NCI-H1930 (cell line): Measurements from ENCODE around the gene GPR152.
"Not testable (repeated sequence)": the region's sequence is repeated elsewhere in the genome, so short reads cannot be mapped to it uniquely, and the experiment has no call there.

ENCODE experiments used
- DNase-seq, 2 experiments: peaks; one replicate each; lab custom pipeline; 2025; lab: John Stamatoyannopoulos, UW

The GPR152 gene

DNA sequence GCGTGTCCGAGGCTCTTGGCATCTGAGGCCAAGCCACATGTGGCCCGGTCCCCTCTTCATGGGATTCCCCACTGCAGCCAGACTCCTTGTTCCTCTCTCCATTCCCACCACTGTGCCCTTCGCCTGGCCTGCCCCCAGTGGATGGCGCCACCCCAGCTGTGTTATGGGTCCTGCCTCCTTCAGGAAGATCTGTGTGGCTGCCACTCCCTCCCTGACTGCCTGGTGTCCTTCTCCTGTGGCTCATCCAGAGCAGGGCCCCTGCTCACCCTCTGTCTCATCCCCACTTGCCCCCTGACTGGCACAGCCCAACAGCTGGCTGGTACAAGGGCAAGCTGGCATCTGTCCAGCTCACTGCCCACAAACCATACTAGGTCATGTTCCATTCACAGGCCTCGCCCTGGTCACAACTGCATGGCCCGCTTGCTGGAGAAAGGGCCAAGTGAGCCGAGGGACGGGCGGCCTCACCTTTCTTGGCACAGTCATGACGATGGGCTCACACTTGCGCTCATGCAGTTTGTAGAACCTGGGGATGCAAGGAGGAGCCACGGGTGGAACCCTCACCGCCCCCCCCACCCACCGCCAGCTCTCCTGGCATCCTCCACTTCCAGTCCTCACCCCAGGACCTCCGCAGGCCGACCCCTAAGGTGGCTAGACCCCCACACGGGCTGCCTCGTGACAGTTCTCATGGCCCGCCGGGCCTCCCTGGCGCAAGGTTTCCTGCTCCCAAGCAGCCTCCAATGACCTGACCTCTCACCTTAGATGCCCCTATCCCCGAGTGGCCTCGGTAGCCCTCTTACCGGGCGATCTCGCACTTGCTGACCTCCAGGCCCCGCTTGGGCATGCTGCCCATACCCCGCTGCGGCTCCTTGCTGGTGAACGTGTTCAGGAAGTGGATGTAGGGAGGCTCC, 13.0 kb downstream of the GPR152 start:
- peak in 1 of 2 experiments; percentile 2 for DNase-seq

DNA sequence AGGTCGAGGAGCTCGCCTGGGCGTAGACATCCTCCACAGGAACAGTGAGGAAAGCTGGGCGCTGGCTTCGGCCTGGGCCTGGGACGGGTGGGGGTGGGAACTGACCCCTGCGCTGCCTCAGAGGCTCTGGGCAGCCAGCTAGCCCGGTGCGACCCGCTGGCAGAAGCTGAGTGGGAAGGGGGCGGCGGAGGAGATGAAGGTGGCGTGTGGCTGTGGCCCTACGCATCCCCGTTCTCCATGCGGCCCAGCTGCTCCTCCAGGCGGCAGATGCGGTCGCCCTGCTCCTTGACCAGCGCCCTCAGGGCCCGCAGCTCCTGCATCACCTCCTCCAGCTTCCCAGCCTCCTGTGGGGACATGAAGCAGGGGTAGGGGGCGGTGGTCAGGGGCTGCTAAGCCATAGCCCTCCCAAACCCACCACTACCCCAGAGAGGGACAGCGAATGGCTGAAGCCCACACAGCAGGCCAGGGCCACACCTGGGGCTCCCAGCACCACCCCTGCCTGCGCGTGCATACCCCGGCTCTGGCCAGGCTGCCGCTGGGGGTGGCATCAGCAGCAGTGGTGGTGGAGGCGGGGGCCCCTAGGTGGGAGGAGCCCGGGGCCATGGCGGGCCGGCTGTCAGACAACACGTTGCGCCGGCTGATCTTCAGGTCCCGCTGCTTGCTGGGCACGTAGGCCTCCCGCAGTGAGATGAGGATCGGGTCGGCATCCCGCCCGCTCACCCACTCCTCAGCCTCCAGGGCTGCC, 14.2 kb downstream of the GPR152 start:
- DNase-seq: no peak

DNA sequence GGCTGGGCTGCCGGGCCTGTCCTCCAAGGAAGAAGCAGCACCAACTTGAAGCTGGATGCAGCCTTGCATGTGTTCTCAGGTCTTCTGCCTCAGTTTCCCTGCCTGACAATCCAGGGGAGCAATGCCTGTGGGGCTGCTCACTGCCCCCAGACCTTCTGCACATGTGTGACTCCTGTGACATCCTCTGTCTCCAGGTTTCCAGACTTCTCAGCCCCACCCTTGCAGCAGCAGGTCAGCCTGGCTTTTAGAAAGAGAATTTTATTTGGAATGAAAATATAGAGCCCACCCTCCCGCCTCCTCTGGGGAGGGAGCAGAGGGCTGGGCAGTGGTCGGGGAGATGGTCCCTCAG, 14.7 kb downstream of the GPR152 start:
- DNase-seq: no peak

DNA sequence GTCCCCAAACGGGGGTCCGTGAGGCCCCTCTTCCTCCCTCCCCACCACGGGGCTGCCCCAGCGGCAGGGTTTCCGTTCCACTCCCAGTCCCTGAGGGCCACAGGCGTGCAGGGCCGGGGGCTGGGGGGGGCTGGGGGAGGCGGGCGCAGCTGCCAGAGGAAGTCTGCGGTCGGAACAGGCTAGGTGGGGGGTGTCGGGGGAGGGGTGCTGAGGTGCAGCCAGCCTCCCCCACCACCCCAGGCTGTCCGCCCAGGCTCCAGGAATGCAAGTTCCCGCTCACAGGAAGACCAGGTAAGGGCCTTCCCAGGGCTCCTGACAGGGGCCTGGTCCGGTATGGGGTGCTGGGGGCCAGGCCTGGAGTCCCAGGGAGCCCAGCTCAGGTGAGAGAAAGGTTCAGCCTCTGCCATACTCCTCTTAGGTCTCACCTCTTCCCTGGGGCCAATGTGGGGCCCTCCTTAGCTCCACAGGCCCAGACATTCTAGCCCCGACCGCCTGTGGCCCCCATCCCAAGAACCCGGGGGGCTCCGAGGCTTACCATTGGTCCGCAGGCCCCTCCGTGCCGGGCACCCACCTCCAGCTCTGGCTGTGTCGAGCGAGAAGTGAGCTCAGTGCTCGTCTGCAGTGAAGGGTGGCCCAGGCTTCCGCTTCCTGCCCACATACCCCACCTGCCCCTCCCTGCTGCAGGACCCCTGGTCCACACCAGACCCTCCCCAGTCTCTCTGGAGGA, 15.3 kb downstream of the GPR152 start, which contains the start of gene PTPRCAP:
TSS of gene PTPRCAP (minus strand) at position 601 of the 727 bp plus-strand sequence. CDS start at position 538, 63 bp downstream.
- DNase-seq: no peak

DNA sequence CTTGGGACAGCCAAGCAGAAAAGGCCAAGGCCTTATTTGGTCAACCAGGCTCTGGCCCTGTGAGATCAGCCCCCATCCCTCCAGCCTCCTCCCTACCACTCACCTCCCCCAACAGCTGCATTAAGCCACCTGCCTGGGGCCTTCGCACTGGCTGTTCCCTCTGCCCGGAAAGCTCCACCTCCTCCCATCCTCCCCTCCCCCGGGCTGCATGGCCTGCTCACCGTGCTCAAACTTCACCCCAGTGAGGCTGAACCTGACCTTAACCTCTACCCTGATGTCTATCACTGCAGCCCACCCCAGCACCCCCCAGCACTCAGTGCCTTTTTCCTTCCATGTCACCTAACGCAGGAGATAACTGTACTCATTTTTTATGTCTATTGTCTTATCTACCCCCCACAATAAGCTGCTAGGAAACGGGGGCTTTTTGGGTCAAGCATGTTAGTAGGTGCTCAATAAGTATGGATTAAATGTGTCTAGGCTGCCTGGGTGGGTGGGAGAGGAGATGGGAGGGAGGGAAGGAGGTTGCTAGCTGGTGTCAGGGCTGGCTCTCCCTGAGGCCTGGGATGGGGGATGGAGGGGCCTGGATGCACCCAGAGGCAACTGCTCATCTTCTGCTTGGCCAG, 16.0 kb downstream of the GPR152 start:
- DNase-seq: no peak

DNA sequence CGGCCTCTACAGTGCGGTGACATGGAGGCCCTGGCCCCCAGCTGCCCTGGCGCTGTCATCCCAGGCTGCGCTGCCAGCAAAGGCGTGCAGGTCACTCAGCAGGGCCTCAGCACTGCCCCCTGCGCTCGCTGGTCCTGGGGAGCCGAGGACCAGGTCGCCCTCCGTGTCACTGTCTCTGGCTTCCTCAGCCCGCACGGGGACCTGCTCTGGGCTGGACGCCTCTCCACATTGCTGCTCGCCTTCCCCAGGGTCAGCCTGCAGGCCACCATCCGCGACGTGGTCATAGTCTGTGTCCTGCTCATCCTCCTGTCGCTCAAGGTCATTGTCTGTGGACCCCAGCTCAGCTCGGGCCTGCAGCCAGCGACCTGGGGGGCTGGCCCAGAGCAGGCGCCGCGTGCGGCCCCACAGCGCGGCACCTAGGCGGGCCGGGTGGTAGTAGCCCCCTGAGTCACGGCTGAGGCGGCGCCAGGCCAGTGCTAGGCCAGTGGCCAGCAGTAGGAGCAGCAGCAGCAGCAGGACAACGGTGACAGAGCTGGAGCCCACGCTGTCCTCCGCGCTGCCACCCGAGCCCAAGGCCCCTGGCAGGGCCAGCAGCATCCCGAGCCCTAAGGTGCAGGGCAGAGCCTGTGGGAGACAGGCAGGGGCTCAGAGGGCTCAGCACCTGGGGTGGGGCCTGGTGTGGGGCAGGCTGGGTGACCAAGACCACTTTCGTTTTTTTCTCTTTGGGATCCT, 16.6 kb downstream of the GPR152 start:
- DNase-seq: no peak

DNA sequence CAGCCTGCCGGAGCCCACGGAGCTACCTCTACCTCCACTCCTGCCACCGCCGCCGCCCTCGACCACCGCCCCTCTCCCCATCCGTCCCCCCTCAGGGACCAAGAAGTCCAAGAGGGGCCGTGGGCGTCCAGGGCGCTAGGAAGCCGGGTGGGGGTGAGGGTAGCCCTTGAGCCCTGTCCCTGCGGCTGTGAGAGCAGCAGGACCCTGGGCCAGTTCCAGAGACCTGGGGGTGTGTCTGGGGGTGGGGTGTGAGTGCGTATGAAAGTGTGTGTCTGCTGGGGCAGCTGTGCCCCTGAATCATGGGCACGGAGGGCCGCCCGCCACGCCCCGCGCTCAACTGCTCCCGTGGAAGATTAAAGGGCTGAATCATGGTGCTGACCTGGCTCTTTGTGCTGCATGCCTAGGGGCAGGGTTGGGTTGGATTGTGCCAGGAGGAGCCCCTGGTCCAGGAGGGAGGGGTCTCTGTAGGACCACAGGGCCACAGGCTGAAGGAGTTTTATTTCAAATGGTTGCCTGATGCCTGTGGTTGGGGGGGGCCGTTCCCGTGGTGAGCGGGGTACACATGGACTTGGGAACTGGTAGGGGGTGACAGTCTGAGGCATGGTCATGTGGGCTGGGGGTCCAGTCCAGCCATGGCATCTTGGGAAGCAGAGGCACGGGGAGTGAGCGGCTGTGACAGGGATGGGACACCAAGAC, 17.4 kb downstream of the GPR152 start:
- DNase-seq: no peak

DNA sequence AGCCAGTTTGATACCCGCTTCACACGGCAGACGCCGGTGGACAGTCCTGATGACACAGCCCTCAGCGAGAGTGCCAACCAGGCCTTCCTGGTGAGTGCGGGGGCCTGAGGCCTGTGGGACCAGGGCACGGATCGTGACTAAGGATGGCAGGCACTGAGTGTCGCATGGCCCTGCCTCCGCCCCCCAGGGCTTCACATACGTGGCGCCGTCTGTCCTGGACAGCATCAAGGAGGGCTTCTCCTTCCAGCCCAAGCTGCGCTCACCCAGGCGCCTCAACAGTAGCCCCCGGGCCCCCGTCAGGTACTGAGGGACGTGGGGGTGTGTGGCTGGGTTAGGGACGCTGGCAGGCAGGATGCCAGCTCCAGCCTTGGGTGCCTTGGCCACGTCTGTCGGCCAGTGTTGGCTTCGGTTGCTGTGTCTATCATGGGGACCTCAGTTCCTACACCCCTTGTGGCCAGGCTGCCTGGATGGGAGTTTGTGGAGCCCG, 18.1 kb downstream of the GPR152 start:
- DNase-seq: no peak

DNA sequence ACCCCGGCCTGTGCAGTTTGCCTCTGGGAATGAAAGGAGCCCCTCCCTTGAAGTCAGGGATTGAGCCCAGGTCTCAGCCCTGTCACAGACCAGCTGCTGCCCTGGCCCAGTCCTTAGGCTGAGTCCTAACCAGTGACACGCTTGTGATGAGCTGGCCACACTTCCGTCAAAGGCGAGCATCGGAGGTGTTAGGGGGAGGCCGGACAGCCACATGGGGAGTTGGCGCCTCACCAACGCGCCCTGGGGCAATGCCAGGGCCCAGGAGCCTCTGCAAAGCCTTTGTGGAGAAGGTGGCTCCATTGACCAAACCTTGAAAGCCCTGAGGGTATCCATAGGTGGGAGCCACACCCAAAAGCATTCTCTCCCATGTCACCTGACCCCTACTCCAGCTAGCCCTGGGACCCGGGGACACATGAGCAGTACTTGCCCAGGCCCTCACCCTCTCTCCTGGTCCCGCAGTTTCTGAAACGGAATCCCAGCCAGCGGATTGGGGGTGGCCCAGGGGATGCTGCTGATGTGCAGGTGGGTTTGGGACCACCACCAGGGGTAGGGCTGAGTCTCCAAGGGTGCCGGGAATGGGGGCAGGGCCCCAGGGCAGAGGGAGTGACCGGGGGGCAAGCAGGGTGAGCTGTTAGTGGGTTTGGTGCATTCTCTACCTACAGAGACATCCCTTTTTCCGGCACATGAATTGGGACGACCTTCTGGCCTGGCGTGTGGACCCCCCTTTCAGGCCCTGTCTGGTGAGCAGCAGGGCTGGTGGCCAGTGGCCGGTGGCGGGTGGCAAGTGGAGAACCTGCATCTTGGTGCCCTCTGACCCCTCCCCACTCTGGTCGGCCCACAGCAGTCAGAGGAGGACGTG, 18.8 kb downstream of the GPR152 start:
- DNase-seq: no peak

DNA sequence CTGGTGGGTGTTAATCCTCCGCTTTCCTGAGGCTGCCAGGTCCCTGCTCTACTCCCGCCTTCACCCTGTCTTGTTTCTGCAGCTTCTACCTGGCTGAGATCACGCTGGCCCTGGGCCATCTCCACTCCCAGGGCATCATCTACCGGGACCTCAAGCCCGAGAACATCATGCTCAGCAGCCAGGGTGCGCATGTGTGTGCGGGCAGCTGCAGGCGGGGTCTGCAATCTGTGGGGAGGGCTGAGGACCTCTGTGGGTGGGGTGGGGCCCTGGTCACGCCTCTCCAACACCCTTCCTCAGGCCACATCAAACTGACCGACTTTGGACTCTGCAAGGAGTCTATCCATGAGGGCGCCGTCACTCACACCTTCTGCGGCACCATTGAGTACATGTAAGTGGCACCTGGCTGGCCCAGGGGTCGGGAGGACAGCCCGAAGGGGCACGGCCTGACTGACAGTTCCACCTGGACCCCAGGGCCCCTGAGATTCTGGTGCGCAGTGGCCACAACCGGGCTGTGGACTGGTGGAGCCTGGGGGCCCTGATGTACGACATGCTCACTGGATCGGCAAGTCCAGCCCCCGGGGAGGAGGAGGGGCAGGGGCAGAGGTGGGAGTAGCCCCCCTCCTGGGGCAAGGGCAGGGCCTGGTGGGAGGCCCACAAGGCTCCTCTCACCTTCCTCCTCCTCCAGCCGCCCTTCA, 19.7 kb downstream of the GPR152 start:
- no peak for DNase-seq

DNA sequence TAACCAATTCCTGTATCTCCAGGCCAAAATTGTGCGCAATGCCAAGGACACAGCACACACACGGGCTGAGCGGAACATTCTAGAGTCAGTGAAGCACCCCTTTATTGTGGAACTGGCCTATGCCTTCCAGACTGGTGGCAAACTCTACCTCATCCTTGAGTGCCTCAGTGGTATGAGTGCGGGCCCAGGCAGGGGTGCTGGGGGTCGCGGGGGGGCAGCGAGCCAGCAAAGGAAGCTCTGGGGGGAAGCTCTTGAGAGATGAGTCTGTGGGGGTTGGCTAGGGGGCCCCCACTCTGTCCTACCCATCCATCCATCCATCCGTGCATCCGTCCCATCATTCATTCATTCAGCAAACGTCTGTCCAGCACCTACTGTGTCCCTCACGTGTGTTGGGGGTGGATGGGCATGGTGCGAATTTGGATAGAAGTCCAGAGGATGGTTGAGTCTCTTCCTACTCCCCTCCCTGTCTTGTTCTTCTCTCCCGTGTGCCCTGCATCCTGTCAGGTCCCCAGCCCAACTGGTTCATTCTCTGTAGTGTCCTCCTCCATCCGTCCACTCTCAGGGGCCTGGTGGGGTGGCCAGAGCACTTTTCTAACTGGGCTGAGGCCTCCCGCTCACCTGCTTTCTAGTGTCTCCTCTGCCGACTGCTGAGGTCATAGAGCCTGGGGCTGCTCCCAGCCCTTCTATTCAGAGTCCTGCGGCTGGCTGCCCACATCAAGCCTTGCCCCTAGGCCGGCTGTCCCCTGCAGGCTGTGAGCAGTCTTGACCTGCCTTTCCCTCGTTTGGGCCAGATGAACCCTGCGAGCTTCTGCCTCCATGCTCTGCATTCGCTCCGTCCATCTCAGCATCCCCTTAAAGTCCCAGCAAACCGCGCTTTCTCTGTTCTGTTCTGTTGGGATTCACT, 20.9 kb downstream of the GPR152 start:
- DNase-seq: no peak

DNA sequence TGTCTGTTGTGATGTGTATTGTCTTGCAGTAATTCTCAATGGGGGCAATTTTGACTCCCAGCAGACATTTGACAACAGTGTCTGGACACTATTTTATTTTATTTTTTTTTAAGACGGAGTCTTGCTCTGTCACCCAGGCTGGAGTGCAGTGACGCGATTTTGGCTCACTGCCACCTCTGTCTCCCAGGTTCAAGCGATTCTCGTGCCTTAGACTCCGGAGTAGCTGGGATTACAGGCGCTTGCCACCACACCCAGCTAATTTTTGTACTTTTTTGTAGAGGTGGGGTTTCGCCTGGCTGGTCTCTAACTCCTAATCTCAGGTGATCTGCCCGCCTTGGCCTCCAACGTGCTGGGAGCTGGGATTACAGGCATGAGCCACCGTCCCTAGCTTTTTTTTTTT, 22.8 kb downstream of the GPR152 start:
- no peak for DNase-seq

DNA sequence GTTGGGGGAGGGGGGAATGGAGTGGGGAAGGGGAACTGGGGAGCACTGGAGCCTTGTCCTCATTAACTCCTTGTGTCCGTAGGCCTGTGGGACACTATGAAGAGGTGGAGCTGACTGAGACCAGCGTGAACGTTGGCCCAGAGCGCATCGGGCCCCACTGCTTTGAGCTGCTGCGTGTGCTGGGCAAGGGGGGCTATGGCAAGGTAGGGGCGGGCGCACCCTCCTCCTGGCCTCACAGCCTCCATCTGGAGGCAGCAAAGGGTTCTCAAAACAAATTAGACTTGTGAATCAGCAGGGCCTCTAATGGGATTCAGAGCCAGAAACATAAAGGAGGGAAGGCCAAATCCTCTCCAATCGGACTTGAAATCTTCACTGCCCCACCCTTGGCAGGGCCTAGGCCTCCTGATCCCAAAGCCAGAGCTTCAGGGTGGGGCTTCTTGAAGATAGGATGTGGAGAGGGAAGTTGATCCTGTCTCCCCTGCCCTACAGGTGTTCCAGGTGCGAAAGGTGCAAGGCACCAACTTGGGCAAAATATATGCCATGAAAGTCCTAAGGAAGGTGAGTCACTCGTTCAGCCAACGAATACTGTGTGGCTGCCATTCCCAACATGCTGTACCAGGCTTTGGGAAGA, 23.4 kb downstream of the GPR152 start:
- DNase-seq: no peak

DNA sequence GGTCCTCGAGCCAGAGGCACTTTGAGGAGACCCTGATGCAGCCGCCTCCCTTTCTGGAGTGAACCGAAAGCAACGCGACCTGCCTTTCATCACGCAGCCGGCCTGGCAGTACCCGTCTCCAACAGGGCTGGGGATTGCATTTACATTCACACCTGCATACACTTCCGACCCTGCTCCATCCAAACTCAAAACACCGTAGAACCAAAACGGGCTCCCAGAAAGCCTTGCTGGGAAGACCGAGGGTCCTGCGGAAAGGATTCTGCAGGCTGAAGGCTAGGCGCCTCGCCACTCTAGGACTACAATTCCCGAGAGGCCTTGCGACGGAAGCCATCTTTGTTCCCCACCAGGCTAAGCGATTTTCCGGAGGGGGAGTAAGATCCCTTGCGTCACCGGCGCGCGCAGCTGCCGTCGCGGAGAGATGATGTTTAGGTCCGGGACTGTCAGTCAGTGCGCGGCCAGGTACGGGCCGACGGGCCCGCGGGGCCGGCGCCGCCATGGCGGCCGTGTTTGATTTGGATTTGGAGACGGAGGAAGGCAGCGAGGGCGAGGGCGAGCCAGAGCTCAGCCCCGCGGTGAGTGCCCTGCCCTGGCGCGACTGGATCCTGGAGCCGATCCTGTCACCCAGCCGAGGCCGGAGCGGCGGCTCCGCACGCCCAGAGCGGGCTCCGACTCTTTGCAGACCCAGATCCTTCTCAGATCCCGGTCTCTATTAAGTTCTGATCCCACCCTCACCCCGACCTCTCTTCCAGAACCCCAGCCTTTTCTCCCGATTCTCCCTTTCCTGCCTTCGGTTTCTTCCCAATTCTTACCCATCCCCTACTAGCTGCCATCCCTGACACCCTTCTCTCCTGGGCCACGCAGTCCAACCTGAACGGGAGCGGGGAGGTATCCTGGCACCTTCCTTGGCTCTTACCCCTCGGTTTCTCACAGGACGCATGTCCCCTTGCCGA, 24.2 kb downstream of the GPR152 start, which contains the start of gene RPS6KB2:
TSS of gene RPS6KB2 (plus strand) at position 443 of the 950 bp plus-strand sequence. CDS start at position 495, 52 bp downstream.
- peak; percentile 96 to 97 for DNase-seq

DNA sequence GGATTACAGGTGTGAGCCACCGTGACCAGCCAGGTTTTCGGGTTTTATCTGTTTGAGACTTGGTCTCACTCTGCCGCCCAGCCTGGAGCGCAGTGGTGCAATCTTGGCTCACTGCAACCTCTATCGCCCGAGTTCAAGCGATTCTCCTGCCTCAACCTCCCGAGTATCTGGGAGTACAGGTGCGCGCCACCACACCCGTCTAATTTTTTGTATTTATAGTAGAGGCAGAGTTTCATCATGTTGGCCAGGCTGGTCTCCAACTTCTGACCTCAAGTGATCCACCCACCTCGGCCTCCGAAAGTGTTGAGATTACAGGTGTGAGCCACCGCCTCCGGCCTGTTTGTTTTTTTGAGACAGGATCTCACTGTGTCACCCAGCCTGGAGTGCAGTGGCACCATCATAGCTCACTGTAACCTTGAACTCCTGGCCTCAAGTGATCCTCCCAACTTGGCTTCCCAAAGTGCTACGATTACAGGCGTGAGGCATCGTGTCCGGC, 25.1 kb downstream of the GPR152 start:
- DNase-seq: not testable (repeated sequence)
